ENCODE results near the gene MAST4.

DNA sequence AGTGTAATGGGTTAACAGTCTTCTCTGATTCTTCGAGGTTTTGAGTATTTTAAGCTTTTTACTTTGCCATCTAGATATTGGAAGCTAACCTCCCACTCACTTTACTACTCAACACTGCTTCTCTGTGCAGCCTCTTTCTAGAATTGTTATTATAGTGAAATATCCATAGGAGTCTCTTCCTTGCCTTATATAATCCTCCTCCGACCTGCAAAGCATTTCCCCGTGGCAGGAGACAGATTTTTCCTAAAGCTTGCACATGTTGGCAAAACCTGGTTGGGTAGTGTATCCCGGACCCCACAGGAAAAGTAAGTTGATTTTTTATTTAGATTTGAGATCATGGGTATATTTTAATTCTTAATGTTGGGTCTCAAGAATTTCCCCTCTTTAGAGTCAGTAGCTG is 351.3 kb downstream of the MAST4 start:
- TF ChIP-seq, protein P1, sequence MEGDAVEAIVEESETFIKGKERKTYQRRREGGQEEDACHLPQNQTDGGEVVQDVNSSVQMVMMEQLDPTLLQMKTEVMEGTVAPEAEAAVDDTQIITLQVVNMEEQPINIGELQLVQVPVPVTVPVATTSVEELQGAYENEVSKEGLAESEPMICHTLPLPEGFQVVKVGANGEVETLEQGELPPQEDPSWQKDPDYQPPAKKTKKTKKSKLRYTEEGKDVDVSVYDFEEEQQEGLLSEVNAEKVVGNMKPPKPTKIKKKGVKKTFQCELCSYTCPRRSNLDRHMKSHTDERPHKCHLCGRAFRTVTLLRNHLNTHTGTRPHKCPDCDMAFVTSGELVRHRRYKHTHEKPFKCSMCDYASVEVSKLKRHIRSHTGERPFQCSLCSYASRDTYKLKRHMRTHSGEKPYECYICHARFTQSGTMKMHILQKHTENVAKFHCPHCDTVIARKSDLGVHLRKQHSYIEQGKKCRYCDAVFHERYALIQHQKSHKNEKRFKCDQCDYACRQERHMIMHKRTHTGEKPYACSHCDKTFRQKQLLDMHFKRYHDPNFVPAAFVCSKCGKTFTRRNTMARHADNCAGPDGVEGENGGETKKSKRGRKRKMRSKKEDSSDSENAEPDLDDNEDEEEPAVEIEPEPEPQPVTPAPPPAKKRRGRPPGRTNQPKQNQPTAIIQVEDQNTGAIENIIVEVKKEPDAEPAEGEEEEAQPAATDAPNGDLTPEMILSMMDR (IDR thresholded peaks at IDR 0.05; ENCODE audit: low read length), result no peak
- TF ChIP-seq EZH2 (optimal IDR thresholded peaks at IDR 0.05; ENCODE audit: low read depth, low read length) (no peak), EZH2phosphoT487 (IDR thresholded peaks at IDR 0.05; ENCODE audit: low read length) (no peak)

All from MM.1S (cell line).